ENCODE results near the gene THAP4. TPM values are rescaled to one million over a fixed set of nuclear protein-coding genes. Genes with fewer than 3 reads are reported as not detected.

The THAP4 gene
- total and polyA plus RNA-seq, 2 of the 4 experiments (the other 2 are of a cell fraction) = 33.9 to 55.1 TPM

DNA sequence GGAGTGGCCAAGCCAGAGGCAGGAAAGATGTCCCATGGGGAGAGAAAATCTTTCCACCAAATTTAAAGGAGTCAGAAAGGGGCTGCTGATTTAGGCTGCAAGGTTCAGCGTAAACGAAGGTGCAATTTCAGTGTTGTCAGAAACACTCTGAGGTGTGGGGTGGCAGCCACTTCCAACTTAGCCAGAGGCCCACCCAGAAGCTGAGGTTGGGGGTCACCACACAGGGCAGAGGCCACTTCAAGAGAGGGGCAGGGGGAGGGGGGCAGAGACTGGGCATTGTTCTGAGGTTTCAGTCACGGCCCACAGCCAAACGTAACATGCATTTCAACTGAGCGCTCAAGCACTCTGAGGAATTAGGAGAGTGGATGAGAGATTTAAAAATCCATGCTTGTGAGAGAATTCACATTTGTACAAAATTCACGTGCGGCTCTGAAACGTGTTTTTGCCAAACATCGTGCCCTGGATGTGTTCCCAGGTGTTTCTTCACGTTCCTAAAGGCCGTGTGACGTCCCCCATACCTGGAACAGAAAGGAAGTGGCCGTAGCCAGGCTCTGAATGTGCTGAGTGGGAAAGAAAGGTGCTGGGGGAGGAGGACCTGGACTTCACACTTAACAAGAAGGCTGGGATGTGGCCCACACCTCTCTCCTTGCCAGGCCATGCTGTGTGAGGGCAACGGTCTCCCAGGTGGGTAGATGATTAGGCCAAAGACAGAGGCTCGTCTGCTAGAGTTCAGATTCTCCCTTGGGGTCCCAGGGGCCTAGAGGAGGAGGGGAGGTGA, 97.9 kb downstream of the THAP4 start:
- Histone ChIP-seq H4K8ac (ENCODE audit: low read depth in 2 of 2, low read length in 2 of 2) (no peak overlapping the region), H3K18ac (ENCODE audit: low read depth, low read length) (no peak overlapping the region), H4K5ac (ENCODE audit: low read depth, low read length) (no peak overlapping the region), H2BK20ac (ENCODE audit: low read depth, low read length) (no peak overlapping the region), H3K4me2 (ENCODE audit: low read depth, low read length) (no peak overlapping the region), H3K9me3 (ENCODE audit: control insufficient read depth, insufficient read depth, low read length) (no peaks in the 10 kb centered on the region), H3K27ac (ENCODE audit: insufficient read depth, low read length) (no peak overlapping the region), H3K23ac (ENCODE audit: low read depth, low read length) (no peak overlapping the region), H3K36me3 (ENCODE audit: control insufficient read depth, insufficient read depth, low read length) (no peaks in the 10 kb centered on the region), H2BK5ac (ENCODE audit: low read depth, low read length, poor library complexity, severe bottlenecking) (no peak overlapping the region), H3K4me3 (ENCODE audit: insufficient read depth, low read depth, low read length) (no peak overlapping the region), H3K4me1 (ENCODE audit: control insufficient read depth, insufficient read depth, low read length) (peaks cover 5% of the 10 kb centered on the region), H4K20me1 (ENCODE audit: insufficient read depth, low read length) (no peaks in the 10 kb centered on the region), H3K9me1 (ENCODE audit: insufficient read depth, low read length) (no peaks in the 10 kb centered on the region), H2AFZ (replicated peaks; ENCODE audit: low read length, poor library complexity) (no peak overlapping the region), H3K4ac (ENCODE audit: low read depth, low read length) (no peak overlapping the region), H2BK15ac (ENCODE audit: low read depth, low read length) (no peak overlapping the region), H2BK120ac (ENCODE audit: low read depth, low read length) (no peak overlapping the region), H3K56ac (ENCODE audit: extremely low read depth, insufficient read depth, low read length) (no peak overlapping the region), H3K27me3 (ENCODE audit: control insufficient read depth, insufficient read depth, low read length) (peaks cover 18% of the 10 kb centered on the region; the same call in 1 of the 2 replicates), H3K9ac (ENCODE audit: low read depth, low read length) (no peak overlapping the region), H2AK9ac (replicated peaks; ENCODE audit: low read depth, low read length, poor library complexity) (no peak overlapping the region), H4K91ac (ENCODE audit: insufficient read depth, low read depth, low read length) (no peak overlapping the region), H2AK5ac (ENCODE audit: low read depth, low read length) (no peak overlapping the region), H3K79me1 (ENCODE audit: low read depth in 1 of 2, low read length in 2 of 2) (no peaks in the 10 kb centered on the region), H3K14ac (replicated peaks; ENCODE audit: low read depth, low read length) (no peak overlapping the region)
- intact Hi-C loops (cut with micrococcal nuclease) = no loop called here
- dilution Hi-C loops (cut with HindIII; ENCODE audit: low sequenced_read_pairs, unreplicated experiment) = no loop called here
- no peak for DNase-seq
- ChIA-PET CTCF (no interaction called here), POLR2A (ENCODE audit: unreplicated experiment) (no interaction called here)
- TF ChIP-seq FOS (IDR thresholded peaks at IDR 0.05; ENCODE audit: low read depth, low read length) = no peak
- TF ChIP-seq RAD21 (IDR thresholded peaks at IDR 0.05; ENCODE audit: low read length) = no peak
- no peak for TF ChIP-seq RCOR1 (IDR thresholded peaks at IDR 0.05; ENCODE audit: insufficient replicate concordance, low read length)
- no peak for TF ChIP-seq MAZ (IDR thresholded peaks at IDR 0.05; ENCODE audit: borderline replicate concordance, low read depth, low read length)
- TF ChIP-seq, protein P1, sequence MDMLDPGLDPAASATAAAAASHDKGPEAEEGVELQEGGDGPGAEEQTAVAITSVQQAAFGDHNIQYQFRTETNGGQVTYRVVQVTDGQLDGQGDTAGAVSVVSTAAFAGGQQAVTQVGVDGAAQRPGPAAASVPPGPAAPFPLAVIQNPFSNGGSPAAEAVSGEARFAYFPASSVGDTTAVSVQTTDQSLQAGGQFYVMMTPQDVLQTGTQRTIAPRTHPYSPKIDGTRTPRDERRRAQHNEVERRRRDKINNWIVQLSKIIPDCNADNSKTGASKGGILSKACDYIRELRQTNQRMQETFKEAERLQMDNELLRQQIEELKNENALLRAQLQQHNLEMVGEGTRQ (IDR thresholded peaks at IDR 0.05; ENCODE audit: low read depth, low read length) = no peak
- TF ChIP-seq MXI1 (IDR thresholded peaks at IDR 0.05; ENCODE audit: borderline replicate concordance, low read depth, low read length) = no peak
- TF ChIP-seq RFX5 (IDR thresholded peaks at IDR 0.05; ENCODE audit: low read depth, low read length) = no peak
- TF ChIP-seq CHD1 (IDR thresholded peaks at IDR 0.05; ENCODE audit: low read depth, low read length) = no peak
- no peak for TF ChIP-seq SMC3 (IDR thresholded peaks at IDR 0.05; ENCODE audit: low read depth, low read length)
- TF ChIP-seq, protein P2, sequence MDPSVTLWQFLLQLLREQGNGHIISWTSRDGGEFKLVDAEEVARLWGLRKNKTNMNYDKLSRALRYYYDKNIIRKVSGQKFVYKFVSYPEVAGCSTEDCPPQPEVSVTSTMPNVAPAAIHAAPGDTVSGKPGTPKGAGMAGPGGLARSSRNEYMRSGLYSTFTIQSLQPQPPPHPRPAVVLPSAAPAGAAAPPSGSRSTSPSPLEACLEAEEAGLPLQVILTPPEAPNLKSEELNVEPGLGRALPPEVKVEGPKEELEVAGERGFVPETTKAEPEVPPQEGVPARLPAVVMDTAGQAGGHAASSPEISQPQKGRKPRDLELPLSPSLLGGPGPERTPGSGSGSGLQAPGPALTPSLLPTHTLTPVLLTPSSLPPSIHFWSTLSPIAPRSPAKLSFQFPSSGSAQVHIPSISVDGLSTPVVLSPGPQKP (IDR thresholded peaks at IDR 0.05; ENCODE audit: borderline replicate concordance, low read depth, low read length) = no peak
- TF ChIP-seq CEBPB (IDR thresholded peaks at IDR 0.05; ENCODE audit: low read depth, low read length) = no peak
- TF ChIP-seq BHLHE40 (IDR thresholded peaks at IDR 0.05; ENCODE audit: low read depth, low read length) = no peak
- WGBS, 2 experiments (ENCODE audit: extremely low coverage in 2 of 2, insufficient read length in 1 of 2) = 81% methylated on average over 3 of the region's 15 CpGs; no CpG with 5 or more reads in 1 of the 2 experiments
- in situ Hi-C loops (cut with MboI; ENCODE audit: low sequenced_read_pairs) = no loop called here
- BruUV-seq (replicated peaks) = no TSS peak
- ATAC-seq (ENCODE audit: low read depth) = no peak
